ENCODE results near the gene PLA2G2F. TPM values are rescaled to one million over a fixed set of nuclear protein-coding genes. Genes with fewer than 3 reads are reported as not detected.

The PLA2G2F gene
- total RNA-seq, 4 donors from 2014 or later: not detected

DNA sequence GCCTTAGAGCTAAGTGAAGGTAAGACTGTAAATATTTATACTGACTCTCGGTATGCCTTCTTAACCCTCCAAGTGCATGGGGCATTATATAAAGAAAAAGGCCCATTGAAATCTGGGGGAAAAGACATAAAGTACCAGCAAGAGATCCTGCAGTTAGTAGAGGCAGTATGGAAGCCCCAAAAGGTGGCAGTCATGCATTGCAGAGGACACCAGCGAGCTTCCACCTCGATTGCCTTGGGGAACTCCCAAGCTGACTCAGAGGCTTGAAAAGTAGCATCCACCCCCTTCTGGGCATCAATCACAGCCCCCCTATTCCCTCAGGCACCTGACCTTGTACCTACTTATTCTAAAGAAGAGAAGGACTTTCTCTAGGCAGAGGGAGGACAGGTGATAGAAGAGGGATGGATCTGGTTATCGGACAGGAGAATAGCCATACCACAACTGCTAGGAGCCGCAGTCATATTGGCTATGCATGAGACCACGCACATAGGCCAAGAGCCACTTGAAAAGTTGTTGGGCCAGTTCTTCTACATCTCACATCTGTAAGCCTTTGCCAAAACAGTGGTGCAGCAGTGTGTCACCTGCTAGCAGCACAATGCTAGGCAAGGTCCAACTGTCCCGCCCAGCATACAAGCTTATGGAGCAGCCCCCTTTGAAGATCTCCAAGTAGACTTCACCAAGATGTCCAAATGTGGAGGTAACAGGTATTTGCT lies 19.4 kb downstream of the PLA2G2F start:
- TF ChIP-seq CTCF (IDR thresholded peaks at IDR 0.05): peak in 2 of 6 experiments; percentile 5 to 9
- no peak for TF ChIP-seq POLR2A (IDR thresholded peaks at IDR 0.05)
- no peaks in the 10 kb centered on the region for H3K27me3 ChIP-seq
- intact Hi-C loops (cut with DNase I): no loop called here

GRCh38 chr1:20160034-20160433 lies 20.9 kb downstream of the PLA2G2F start:
- Histone ChIP-seq H3K4me3 (replicated peaks in 1 of 3) (no peak overlapping the region), H3K9me3 (no peaks in the 10 kb centered on the region), H3K27ac (no peak overlapping the region), H3K27me3 (no peaks in the 10 kb centered on the region), H3K4me1 (no peaks in the 10 kb centered on the region), H3K36me3 (no peaks in the 10 kb centered on the region)
- TF ChIP-seq CTCF (IDR thresholded peaks at IDR 0.05) (no peak), POLR2A (IDR thresholded peaks at IDR 0.05) (no peak)
- WGBS, 2 donors: 62 to 75% methylated on average over 1 of the region's 1 CpG
- DNase-seq: no peak
- intact Hi-C loops (cut with DNase I): no loop called here

More for the DNA sequence above, 19.4 kb downstream of the PLA2G2F start:
- no peaks in the 10 kb centered on the region for H3K4me1 ChIP-seq
- H3K9me3 ChIP-seq: no peaks in the 10 kb centered on the region
- WGBS, 2 donors: 47 to 50% methylated on average over 7 of the region's 7 CpGs
- H3K36me3 ChIP-seq: no peaks in the 10 kb centered on the region
- no peak overlapping the region for H3K4me3 ChIP-seq (replicated peaks in 1 of 3)
- peak; percentile 53 to 63 for DNase-seq
- H3K27ac ChIP-seq: no peak overlapping the region

GRCh38 chr1:20164694-20165202 lies 25.6 kb downstream of the PLA2G2F start:
- H3K4me1 ChIP-seq: no peaks in the 10 kb centered on the region
- DNase-seq: no peak
- H3K9me3 ChIP-seq: no peaks in the 10 kb centered on the region
- 69 to 73% methylated on average over 15 of the region's 15 CpGs for WGBS, 2 donors
- H3K36me3 ChIP-seq: no peaks in the 10 kb centered on the region
- no peak for TF ChIP-seq CTCF (IDR thresholded peaks at IDR 0.05)
- TF ChIP-seq POLR2A (IDR thresholded peaks at IDR 0.05): no peak
- H3K4me3 ChIP-seq (replicated peaks in 1 of 3): no peak overlapping the region
- H3K27me3 ChIP-seq: no peaks in the 10 kb centered on the region
- H3K27ac ChIP-seq: no peak overlapping the region
- intact Hi-C loops (cut with DNase I): no loop called here

GRCh38 chr1:20165522-20165951 lies 26.4 kb downstream of the PLA2G2F start:
- DNase-seq: no peak
- no peaks in the 10 kb centered on the region for H3K9me3 ChIP-seq
- no peaks in the 10 kb centered on the region for H3K4me1 ChIP-seq
- intact Hi-C loops (cut with DNase I): no loop called here
- WGBS, 2 donors: 87 to 93% methylated on average over 16 of the region's 16 CpGs
- no peak overlapping the region for H3K4me3 ChIP-seq (replicated peaks in 1 of 3)
- TF ChIP-seq POLR2A (IDR thresholded peaks at IDR 0.05) (no peak), CTCF (IDR thresholded peaks at IDR 0.05) (no peak)
- no peaks in the 10 kb centered on the region for H3K27me3 ChIP-seq
- no peaks in the 10 kb centered on the region for H3K36me3 ChIP-seq
- no peak overlapping the region for H3K27ac ChIP-seq

DNA sequence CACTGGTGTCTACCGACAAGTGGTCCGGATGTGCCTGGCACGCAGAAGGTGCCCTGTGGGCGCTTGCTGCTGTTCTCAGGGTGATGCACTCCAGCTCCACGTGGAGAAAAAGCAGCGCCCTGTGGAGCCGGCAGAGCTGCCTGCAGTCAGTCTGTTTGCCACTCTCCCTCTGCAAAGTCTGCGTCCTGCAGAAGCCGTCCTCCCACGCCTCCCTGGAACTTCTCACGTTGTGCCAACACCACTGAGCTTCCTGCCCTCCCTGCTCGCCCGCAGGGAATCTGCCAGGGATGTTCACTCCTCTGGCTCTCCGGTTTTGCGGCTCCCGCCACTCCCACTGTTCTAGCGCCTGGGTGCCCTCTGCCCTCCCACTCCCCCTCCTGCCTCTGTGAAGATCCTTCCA lies 26.9 kb downstream of the PLA2G2F start:
- TF ChIP-seq CTCF (IDR thresholded peaks at IDR 0.05) (no peak), POLR2A (IDR thresholded peaks at IDR 0.05) (no peak)
- Histone ChIP-seq H3K4me3 (replicated peaks in 1 of 3) (no peak overlapping the region), H3K4me1 (no peaks in the 10 kb centered on the region), H3K27me3 (no peaks in the 10 kb centered on the region), H3K36me3 (no peaks in the 10 kb centered on the region), H3K27ac (no peak overlapping the region), H3K9me3 (no peaks in the 10 kb centered on the region)
- intact Hi-C loops (cut with DNase I): no loop called here
- 67 to 77% methylated on average over 14 to 17 of the region's 17 CpGs for WGBS, 2 donors
- no peak for DNase-seq
